ENCODE measurements around the gene RPS16. TPM values are rescaled to one million over a fixed set of nuclear protein-coding genes. Genes with fewer than 3 reads are reported as not detected.

RPS16 gene
- total RNA-seq, 1 donor from 2014 or later, result 2,151 TPM

GRCh38 chr19:39422020-39422419 lies 13.7 kb downstream of the RPS16 start:
- Mint-ChIP-seq H3K4me3 (ENCODE audit: unreplicated experiment) (no peak overlapping the region), H3K27me3 (ENCODE audit: unreplicated experiment) (peaks cover 7% of the 10 kb centered on the region), H3K9me3 (ENCODE audit: unreplicated experiment) (no peaks in the 10 kb centered on the region), H3K4me1 (ENCODE audit: unreplicated experiment) (no peaks in the 10 kb centered on the region), H3K27ac (ENCODE audit: unreplicated experiment) (no peak overlapping the region), H3K36me3 (ENCODE audit: low read depth, unreplicated experiment) (peaks cover 51% of the 10 kb centered on the region)
- no peak for DNase-seq (ENCODE audit: low spot score)
- TF ChIP-seq, protein P1, sequence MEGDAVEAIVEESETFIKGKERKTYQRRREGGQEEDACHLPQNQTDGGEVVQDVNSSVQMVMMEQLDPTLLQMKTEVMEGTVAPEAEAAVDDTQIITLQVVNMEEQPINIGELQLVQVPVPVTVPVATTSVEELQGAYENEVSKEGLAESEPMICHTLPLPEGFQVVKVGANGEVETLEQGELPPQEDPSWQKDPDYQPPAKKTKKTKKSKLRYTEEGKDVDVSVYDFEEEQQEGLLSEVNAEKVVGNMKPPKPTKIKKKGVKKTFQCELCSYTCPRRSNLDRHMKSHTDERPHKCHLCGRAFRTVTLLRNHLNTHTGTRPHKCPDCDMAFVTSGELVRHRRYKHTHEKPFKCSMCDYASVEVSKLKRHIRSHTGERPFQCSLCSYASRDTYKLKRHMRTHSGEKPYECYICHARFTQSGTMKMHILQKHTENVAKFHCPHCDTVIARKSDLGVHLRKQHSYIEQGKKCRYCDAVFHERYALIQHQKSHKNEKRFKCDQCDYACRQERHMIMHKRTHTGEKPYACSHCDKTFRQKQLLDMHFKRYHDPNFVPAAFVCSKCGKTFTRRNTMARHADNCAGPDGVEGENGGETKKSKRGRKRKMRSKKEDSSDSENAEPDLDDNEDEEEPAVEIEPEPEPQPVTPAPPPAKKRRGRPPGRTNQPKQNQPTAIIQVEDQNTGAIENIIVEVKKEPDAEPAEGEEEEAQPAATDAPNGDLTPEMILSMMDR (IDR thresholded peaks at IDR 0.05; ENCODE audit: unreplicated experiment), result no peak

GRCh38 chr19:39420769-39421168 lies 15.0 kb downstream of the RPS16 start:
- H3K4me1 Mint-ChIP-seq (ENCODE audit: unreplicated experiment), result no peaks in the 10 kb centered on the region
- no peak overlapping the region for H3K27ac Mint-ChIP-seq (ENCODE audit: unreplicated experiment)
- H3K36me3 Mint-ChIP-seq (ENCODE audit: low read depth, unreplicated experiment), result peaks cover 44% of the 10 kb centered on the region
- no peaks in the 10 kb centered on the region for H3K9me3 Mint-ChIP-seq (ENCODE audit: unreplicated experiment)
- H3K27me3 Mint-ChIP-seq (ENCODE audit: unreplicated experiment), result peaks cover 7% of the 10 kb centered on the region
- H3K4me3 Mint-ChIP-seq (ENCODE audit: unreplicated experiment), result no peak overlapping the region
- no peak for DNase-seq (ENCODE audit: low spot score)
- TF ChIP-seq, protein P1 (IDR thresholded peaks at IDR 0.05; ENCODE audit: unreplicated experiment), result no peak

GRCh38 chr19:39419003-39419402 lies 16.7 kb downstream of the RPS16 start:
- TF ChIP-seq, protein P1 (IDR thresholded peaks at IDR 0.05; ENCODE audit: unreplicated experiment), result no peak
- Mint-ChIP-seq H3K4me1 (ENCODE audit: unreplicated experiment) (peaks cover 12% of the 10 kb centered on the region), H3K27ac (ENCODE audit: unreplicated experiment) (no peak overlapping the region), H3K9me3 (ENCODE audit: unreplicated experiment) (no peaks in the 10 kb centered on the region), H3K4me3 (ENCODE audit: unreplicated experiment) (peak overlapping the region; percentile 78), H3K27me3 (ENCODE audit: unreplicated experiment) (peaks cover 11% of the 10 kb centered on the region), H3K36me3 (ENCODE audit: low read depth, unreplicated experiment) (peaks cover 40% of the 10 kb centered on the region)
- no peak for DNase-seq (ENCODE audit: low spot score)

GRCh38 chr19:39417463-39418181 lies 18.1 kb downstream of the RPS16 start:
- DNase-seq (ENCODE audit: low spot score), result no peak
- Mint-ChIP-seq H3K27me3 (ENCODE audit: unreplicated experiment) (peaks cover 13% of the 10 kb centered on the region), H3K4me3 (ENCODE audit: unreplicated experiment) (peak overlapping the region; percentile 65), H3K36me3 (ENCODE audit: low read depth, unreplicated experiment) (peaks cover 34% of the 10 kb centered on the region), H3K27ac (ENCODE audit: unreplicated experiment) (no peak overlapping the region), H3K9me3 (ENCODE audit: unreplicated experiment) (no peaks in the 10 kb centered on the region), H3K4me1 (ENCODE audit: unreplicated experiment) (peaks cover 15% of the 10 kb centered on the region)
- TF ChIP-seq, protein P1 (IDR thresholded peaks at IDR 0.05; ENCODE audit: unreplicated experiment), result no peak
